ENCODE results near the gene GFI1B.

The GFI1B gene

DNA sequence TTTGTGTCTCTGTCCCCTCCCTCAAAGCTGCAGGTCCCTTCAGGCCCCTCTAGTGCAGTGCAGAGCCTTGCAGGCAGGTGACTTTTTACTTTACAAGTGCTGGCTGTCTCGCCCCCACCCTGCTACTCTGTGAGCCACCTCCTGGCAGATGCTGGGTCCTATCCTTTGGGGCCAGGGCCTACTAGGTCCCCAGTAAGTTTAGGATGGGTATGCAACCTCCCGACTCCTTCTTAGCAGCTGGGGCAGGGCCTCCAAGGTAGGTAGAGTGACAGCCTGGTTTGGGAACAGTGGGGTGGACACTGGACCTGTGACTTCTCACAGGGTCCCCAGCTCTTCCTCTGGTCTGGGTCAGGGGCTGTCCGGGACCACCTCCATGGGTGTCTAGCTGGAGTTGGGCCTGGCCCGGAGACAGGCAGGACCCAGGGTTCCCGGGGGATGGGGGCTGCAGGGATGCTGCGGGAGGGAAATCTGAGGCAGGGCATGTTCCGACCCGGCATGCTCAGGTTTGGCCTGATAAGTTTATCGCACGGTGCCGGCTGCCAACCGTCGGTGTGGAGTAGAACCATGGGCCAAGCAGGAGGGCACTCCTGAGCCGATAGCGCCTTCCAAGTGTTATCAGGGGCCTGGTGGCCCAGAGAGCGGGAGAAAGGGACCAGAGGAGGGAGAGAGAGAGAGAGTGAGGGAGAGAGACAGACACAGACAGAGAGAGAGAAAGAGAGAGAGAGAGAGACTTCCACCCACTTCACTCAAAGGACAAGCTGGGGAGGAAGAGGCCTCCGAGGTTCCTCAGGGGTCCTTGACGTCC lies 20.5 kb downstream of the GFI1B start:
- TF ChIP-seq Cebpa-rat (IDR thresholded peaks at IDR 0.05) = no peak
- Histone ChIP-seq H3K4me2 (peak overlapping the region in 9 of 11 experiments; percentile 17 to 52 (median 36); a peak in 16 of 22 replicates), H3K4me1 (peaks cover 48 to 84% (median 80%) of the 10 kb centered on the region in 10 experiments), H3K4me3 (no peak overlapping the region), H3K27ac (no peak overlapping the region), H3K9ac (peak overlapping the region in 4 of 11 experiments; percentile 4 to 24 (median 21); a peak in 3 of 22 replicates), H3K27me3 (peaks cover 0 to 10% (median 0%) of the 10 kb centered on the region in 11 experiments; a peak in 5 of 22 replicates), H4K20me1 (peaks cover 0 to 13% (median 0%) of the 10 kb centered on the region in 11 experiments; a peak in 5 of 22 replicates), H3K9me3 (replicated peaks in 1 of 11) (no peaks in the 10 kb centered on the region), H3K36me3 (no peaks in the 10 kb centered on the region)

DNA sequence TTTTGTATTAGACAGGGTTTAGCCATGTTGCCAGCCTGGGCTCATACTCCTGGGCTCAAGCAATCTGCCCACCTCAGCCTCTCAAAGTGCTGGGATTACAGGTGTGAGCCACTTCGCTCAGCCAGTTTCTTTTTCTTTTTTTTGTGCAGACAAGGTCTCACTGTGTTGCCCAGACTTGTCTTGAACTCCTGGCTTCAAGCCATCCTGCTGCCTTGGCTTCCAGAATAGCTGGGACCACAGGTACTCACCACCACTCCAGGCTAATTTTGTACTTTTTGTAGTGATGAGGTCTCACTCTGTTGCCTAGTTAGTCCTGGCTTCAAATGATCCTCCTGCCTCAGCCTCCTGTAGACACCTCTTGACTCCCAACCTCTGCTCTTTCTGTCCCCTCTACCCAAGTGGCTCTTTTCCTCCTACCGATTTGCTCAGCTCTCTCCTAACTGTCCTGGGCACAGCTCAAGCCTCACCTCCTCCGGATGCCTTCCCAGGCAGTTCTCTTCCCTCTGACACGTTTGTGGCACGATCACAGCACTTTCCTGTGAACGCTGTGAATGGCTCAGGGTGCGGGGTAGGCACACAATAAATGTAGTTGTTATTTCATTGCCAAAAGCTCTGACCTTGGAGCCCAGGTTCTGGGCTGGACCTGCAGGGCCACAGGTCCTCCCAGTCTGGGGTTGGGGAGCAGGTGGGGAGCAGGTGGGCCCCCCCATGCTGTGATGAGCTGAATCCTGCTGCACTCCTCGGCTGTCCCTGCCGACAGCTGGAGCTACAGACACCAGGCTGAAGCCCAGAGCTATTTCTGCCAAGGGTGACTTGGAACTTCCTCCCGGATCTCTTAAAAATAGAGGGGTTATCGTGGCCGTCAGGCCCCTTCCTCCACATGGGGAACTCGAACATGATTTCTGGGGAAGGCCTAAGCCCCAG lies 23.9 kb downstream of the GFI1B start:
- H3K27ac ChIP-seq = peak overlapping the region in 9 of 11 experiments; percentile 37 to 78 (median 64); a peak in 17 of 22 replicates
- peaks cover 35 to 76% (median 69%) of the 10 kb centered on the region in 10 experiments for H3K4me1 ChIP-seq
- H3K4me3 ChIP-seq = peak overlapping the region in 8 of 10 experiments; percentile 9 to 49 (median 34); a peak in 7 of 20 replicates
- TF ChIP-seq Cebpa-rat (IDR thresholded peaks at IDR 0.05) = no peak
- peaks cover 0 to 10% (median 0%) of the 10 kb centered on the region in 11 experiments; a peak in 5 of 22 replicates for H3K27me3 ChIP-seq
- H3K9me3 ChIP-seq (replicated peaks in 1 of 11) = peaks cover 0 to 6% (median 0%) of the 10 kb centered on the region in 11 experiments; a peak in 2 of 22 replicates
- peaks cover 0 to 10% (median 0%) of the 10 kb centered on the region in 11 experiments; a peak in 2 of 22 replicates for H4K20me1 ChIP-seq
- H3K9ac ChIP-seq = peak overlapping the region; percentile 5 to 69 (median 56); a peak in 17 of 22 replicates
- peak overlapping the region; percentile 75 to 99 (median 96) for H3K4me2 ChIP-seq
- no peaks in the 10 kb centered on the region for H3K36me3 ChIP-seq

DNA sequence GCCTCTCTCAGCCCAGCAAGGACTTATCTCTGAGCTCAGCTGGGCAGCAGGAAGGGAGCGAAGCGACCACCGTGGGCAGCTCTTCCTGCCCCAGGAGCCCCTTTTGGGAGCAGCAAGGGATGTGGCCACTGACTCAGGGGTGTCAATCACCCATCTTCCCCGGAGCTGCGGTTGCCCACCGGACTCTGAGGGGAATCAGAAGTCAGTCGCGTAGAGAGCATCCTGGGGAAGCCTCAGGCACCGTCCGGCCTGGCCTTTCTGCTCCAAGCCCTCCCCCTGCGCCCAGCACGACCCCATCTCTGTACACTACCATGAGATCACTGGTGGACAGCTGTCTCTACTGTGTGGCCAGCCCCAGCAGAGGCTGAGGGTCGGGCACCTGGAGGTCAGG lies 24.6 kb downstream of the GFI1B start:
- peaks cover 0 to 10% (median 0%) of the 10 kb centered on the region in 11 experiments; a peak in 5 of 22 replicates for H3K27me3 ChIP-seq
- H3K9me3 ChIP-seq (replicated peaks in 1 of 11) = peaks cover 0 to 8% (median 0%) of the 10 kb centered on the region in 11 experiments; a peak in 2 of 22 replicates
- H3K27ac ChIP-seq = peak overlapping the region in 9 of 11 experiments; percentile 37 to 78 (median 64); a peak in 17 of 22 replicates
- peak overlapping the region; percentile 75 to 99 (median 96) for H3K4me2 ChIP-seq
- H4K20me1 ChIP-seq = peaks cover 0 to 10% (median 0%) of the 10 kb centered on the region in 11 experiments; a peak in 2 of 22 replicates
- peak overlapping the region in 10 of 11 experiments; percentile 5 to 69 (median 56); a peak in 17 of 22 replicates for H3K9ac ChIP-seq
- peaks cover 35 to 76% (median 68%) of the 10 kb centered on the region in 10 experiments for H3K4me1 ChIP-seq
- H3K4me3 ChIP-seq = peak overlapping the region in 8 of 10 experiments; percentile 9 to 49 (median 34); a peak in 10 of 20 replicates
- H3K36me3 ChIP-seq = no peaks in the 10 kb centered on the region
- TF ChIP-seq Cebpa-rat (IDR thresholded peaks at IDR 0.05) = no peak

DNA sequence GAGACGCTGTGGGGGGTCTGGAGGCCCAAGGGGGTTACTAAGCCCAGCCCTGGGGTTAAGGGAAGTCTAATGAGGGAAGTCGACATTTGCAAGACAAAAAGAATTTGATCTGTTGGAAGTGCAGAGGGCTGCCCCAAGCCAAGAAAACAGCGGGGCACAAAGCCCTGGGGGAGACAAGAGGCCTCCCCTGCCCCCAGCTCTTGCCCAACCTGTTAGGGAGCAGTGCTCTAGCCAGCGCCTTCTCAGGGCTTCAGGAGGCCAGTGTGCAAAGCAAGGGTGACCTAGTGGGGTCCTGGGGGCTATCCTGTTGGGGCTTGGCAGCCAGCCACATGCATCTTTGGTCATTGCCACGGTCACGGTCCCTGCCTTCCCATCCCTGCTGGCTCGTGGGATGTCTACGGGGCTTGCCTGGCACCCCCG lies 25.2 kb downstream of the GFI1B start:
- Histone ChIP-seq H3K36me3 (no peaks in the 10 kb centered on the region), H3K4me2 (peak overlapping the region; percentile 75 to 99 (median 96)), H3K9me3 (replicated peaks in 1 of 11) (peaks cover 0 to 8% (median 0%) of the 10 kb centered on the region in 11 experiments; a peak in 2 of 22 replicates), H3K4me1 (peaks cover 40 to 76% (median 66%) of the 10 kb centered on the region in 10 experiments), H4K20me1 (peaks cover 0 to 10% (median 0%) of the 10 kb centered on the region in 11 experiments; a peak in 2 of 22 replicates), H3K9ac (peak overlapping the region in 9 of 11 experiments; percentile 35 to 69 (median 57); a peak in 16 of 22 replicates), H3K4me3 (peak overlapping the region in 7 of 10 experiments; percentile 21 to 49 (median 35); a peak in 8 of 20 replicates), H3K27me3 (peaks cover 0 to 10% (median 0%) of the 10 kb centered on the region in 11 experiments; a peak in 5 of 22 replicates), H3K27ac (peak overlapping the region in 9 of 11 experiments; percentile 37 to 78 (median 64); a peak in 18 of 22 replicates)
- peak in 1 of 11 experiments; percentile 18; a peak in 1 of 22 replicates for TF ChIP-seq Cebpa-rat (IDR thresholded peaks at IDR 0.05)

DNA sequence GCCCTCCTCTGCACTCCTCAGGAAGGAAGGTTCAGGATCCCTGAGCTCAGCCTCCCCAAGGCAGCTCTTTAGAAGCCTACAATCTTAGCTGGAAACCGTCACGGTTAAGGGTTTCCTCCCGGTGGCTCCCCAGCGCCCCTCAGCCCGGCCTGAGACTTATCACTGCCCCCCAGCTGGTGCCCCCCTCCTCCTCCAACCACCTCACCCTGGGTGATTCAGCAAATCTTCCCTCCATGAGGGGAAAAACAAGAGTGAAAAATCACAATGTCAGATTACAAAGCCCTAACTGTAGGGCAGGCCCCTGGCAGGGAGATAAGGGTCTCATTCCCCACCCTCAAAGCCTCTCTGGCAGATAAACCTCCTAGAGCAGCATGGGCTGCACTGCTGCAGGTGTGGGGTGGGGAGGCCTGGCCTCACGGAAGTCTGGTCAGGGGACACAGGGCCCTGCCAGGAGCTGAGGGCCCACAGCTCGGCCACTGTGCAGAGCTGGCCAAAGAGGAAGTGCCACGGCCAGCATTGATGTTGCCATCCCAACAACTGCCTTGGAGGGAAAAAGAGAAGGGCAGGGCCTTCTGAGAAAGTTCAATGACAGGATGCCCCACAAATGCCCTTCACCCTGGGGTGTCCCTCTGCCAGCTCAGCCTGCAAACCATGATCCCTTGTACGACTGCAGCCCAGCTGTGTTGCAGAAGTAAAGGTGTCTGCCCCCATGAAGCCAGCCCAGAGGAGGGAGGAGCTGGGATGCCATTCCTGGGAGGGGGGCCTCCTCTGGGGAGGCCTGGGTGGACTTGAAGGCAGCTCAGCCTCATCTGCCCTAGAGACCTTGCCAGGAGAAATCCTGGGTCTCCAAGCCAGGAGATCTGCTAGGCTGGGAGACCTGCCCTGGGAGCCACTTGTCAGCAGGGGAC lies 25.9 kb downstream of the GFI1B start:
- peak overlapping the region in 10 of 11 experiments; percentile 29 to 78 (median 64); a peak in 19 of 22 replicates for H3K27ac ChIP-seq
- peaks cover 0 to 10% (median 0%) of the 10 kb centered on the region in 11 experiments; a peak in 2 of 22 replicates for H4K20me1 ChIP-seq
- H3K4me2 ChIP-seq = peak overlapping the region; percentile 75 to 99 (median 96)
- no peaks in the 10 kb centered on the region for H3K36me3 ChIP-seq
- TF ChIP-seq Cebpa-rat (IDR thresholded peaks at IDR 0.05) = no peak
- H3K9ac ChIP-seq = peak overlapping the region in 9 of 11 experiments; percentile 35 to 69 (median 57); a peak in 17 of 22 replicates
- H3K9me3 ChIP-seq (replicated peaks in 1 of 11) = peaks cover 0 to 8% (median 0%) of the 10 kb centered on the region in 11 experiments; a peak in 2 of 22 replicates
- H3K4me3 ChIP-seq = peak overlapping the region in 7 of 10 experiments; percentile 21 to 49 (median 33); a peak in 7 of 20 replicates
- peaks cover 43 to 73% (median 60%) of the 10 kb centered on the region in 10 experiments for H3K4me1 ChIP-seq
- peaks cover 0 to 10% (median 0%) of the 10 kb centered on the region in 11 experiments; a peak in 5 of 22 replicates for H3K27me3 ChIP-seq

DNA sequence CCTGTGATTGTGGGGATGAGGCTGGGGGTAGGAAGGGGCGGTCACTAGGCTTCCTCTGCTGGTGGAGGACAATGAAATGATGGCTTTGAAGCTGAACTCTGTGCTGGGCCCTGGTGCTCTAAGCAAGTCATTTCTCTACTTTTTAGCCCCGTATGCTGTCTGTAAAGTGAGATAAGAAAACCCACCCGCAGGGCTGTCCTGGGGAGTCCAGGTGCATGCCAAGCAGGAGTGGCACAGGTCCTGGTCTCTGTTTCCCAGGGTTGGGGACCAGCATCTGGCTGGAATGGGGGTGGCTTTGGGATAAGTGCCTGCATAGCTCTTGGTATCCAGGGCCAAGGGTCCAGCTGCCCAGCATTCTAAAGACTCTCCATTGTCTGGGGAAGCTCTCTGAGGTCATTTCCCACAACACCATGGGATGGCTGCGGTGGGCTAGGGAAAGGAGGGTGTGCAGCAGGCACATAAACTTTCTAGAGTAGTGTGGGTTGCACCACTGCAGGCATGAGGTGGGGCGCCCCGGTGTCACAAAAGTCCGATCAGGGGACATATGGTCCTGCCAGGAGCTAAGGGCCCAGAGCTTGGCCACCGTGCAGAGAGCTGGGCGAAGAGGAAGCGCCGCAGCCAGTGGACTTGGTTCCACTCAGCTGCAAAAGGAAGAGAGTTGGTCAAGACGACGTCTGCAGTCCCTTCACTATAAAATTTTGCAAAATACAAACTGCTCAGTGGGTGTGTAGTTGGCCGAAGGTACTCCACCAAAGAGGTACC lies 26.7 kb downstream of the GFI1B start:
- H3K27me3 ChIP-seq = peaks cover 0 to 6% (median 0%) of the 10 kb centered on the region in 11 experiments; a peak in 3 of 22 replicates
- peak overlapping the region in 9 of 11 experiments; percentile 4 to 69 (median 57); a peak in 16 of 22 replicates for H3K9ac ChIP-seq
- peak overlapping the region in 9 of 11 experiments; percentile 37 to 78 (median 64); a peak in 14 of 22 replicates for H3K27ac ChIP-seq
- TF ChIP-seq Cebpa-rat (IDR thresholded peaks at IDR 0.05) = no peak
- peaks cover 0 to 10% (median 0%) of the 10 kb centered on the region in 11 experiments; a peak in 2 of 22 replicates for H4K20me1 ChIP-seq
- H3K4me3 ChIP-seq = peak overlapping the region in 1 of 10 experiments; percentile 33; a peak in 2 of 20 replicates
- peak overlapping the region; percentile 75 to 99 (median 96) for H3K4me2 ChIP-seq
- peaks cover 43 to 64% (median 51%) of the 10 kb centered on the region in 10 experiments for H3K4me1 ChIP-seq
- H3K36me3 ChIP-seq = no peaks in the 10 kb centered on the region
- H3K9me3 ChIP-seq (replicated peaks in 1 of 11) = peaks cover 0 to 9% (median 5%) of the 10 kb centered on the region in 11 experiments; a peak in 14 of 22 replicates

All from BLaER1 treated with 17β-estradiol and CSF1 and Interleukin-3, amounts not matched to agents 10 nM and 100 nM (cell line).